Lung (tissue), 12 donors: ENCODE measurements around the gene MTAP. TPM values are rescaled to one million over a fixed set of nuclear protein-coding genes. Genes with fewer than 3 reads are reported as not detected.

Experiments used
- ATAC-seq: fragments of 200-7000 bp; cut with Tn5 transposase; one replicate; pipeline ENCODE4 v1.9.1; 2020; ENCODE audit warnings: moderate number of reproducible peaks; ENCODE audit not compliant: insufficient read depth, low FRiP score
- DNase-seq, 3 donors: peaks; one replicate each; pipeline ENCODE4 v3.0.0-alpha.2; 2013 to 2017
- H3K27ac ChIP-seq, 2 donors: one replicate each; pipeline ENCODE4 v1.5.1; 2013; ENCODE audit warnings: mild to moderate bottlenecking in 2 of 2, moderate library complexity in 2 of 2, control low read depth in 1 of 2, inconsistent platforms in 1 of 2, low read depth in 1 of 2, low read length in 1 of 2
- H3K27me3 ChIP-seq, 3 donors: one replicate each; pipeline ENCODE4 v1.5.1; 2013; ENCODE audit warnings: low read length in 2 of 3; ENCODE audit not compliant: control insufficient read depth in 3 of 3, insufficient read depth in 3 of 3
- H3K36me3 ChIP-seq, 4 donors: one replicate each; pipeline ENCODE4 v1.5.1; 2013; ENCODE audit warnings: low read length in 4 of 4, mild to moderate bottlenecking in 1 of 4, moderate library complexity in 1 of 4; ENCODE audit not compliant: control insufficient read depth in 4 of 4, insufficient read depth in 4 of 4
- H3K4me1 ChIP-seq, 5 donors: one replicate each; pipeline ENCODE4 v1.5.1; 2013; ENCODE audit warnings: low read length in 5 of 5, mild to moderate bottlenecking in 2 of 5, moderate library complexity in 1 of 5; ENCODE audit not compliant: control insufficient read depth in 5 of 5, insufficient read depth in 5 of 5
- H3K4me3 ChIP-seq: one replicate; pipeline ENCODE4 v1.5.1; 2013; ENCODE audit warnings: mild to moderate bottlenecking, control low read depth, moderate library complexity
- H3K9ac ChIP-seq, 2 donors: one replicate each; pipeline ENCODE4 v1.5.1; 2013; ENCODE audit warnings: low read length in 2 of 2, control low read depth in 1 of 2; ENCODE audit not compliant: insufficient read depth in 1 of 2
- H3K9me3 ChIP-seq, 4 donors: one replicate each; pipeline ENCODE4 v1.5.1; 2013; ENCODE audit warnings: low read length in 3 of 4, mild to moderate bottlenecking in 1 of 4, moderate library complexity in 1 of 4; ENCODE audit not compliant: control insufficient read depth in 4 of 4, insufficient read depth in 3 of 4
- WGBS, 2 donors: extraction: QIAGEN DNeasy Blood & Tissue Kit; methylation state at CpG; one replicate each; pipeline ENCODE4 v1.1.7; 2013; 5-methylcytosine and 5-hydroxymethylcytosine counted together
- polyA plus RNA-seq, 2 donors: library from polyadenylated mRNA; stranded (reverse); fragments of 200-250 nt; gene quantifications; one replicate each; pipeline ENCODE4 v1.2.1, GENCODE V29; 2013
- total RNA-seq, 2 donors: library from RNA; depleted of rRNA in 1 of 2; stranded (reverse); fragments of >200 nt in 1 of 2; gene quantifications; one replicate each; pipeline ENCODE4 v1.2.1, GENCODE V29; 2014 to 2021
- TF ChIP-seq, protein P1 (sequence below): IDR thresholded peaks from 2 replicates; pipeline ENCODE4 v1.5.1; 2012; ENCODE audit warnings: mild to moderate bottlenecking; ENCODE audit errors: control extremely low read depth, extremely low read depth
- donor health status: control.
- donor health status: control.
- donor health status: Bipolar disorder and iron deficiency.
- donor health status: healthy.
- donor health status: DM: yes; HTN: yes; CAD: no.

Gene MTAP
- total and polyA plus RNA-seq, 4 donors, result 10.0 to 31.5 (median 18.8) TPM

DNA sequence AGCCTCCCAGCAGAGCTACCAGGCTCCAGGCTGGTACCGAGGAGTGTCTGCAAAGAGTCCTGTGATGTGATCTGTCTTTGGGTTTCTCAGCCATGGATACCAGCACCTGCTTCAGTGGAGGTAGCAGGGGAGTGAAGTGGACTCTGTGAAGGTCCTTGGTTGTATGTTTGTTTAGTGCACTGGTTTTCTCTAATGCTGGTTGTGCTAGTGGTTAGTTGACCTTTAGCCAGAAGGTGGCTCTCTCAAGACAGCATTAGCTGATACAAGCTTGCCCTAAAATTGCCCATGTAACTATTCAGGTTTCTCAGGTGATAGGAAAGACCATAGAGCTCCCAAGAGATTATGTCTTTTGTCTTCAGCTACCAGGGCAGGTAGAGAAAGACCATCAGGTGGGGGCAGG is 87.2 kb downstream of the MTAP start:
- no peak overlapping the region for H3K4me3 ChIP-seq
- no peaks in the 10 kb centered on the region for H3K27me3 ChIP-seq
- 96 to 100% methylated on average over 1 of the region's 1 CpG for WGBS, 2 donors
- no peaks in the 10 kb centered on the region for H3K4me1 ChIP-seq
- TF ChIP-seq, protein P1, sequence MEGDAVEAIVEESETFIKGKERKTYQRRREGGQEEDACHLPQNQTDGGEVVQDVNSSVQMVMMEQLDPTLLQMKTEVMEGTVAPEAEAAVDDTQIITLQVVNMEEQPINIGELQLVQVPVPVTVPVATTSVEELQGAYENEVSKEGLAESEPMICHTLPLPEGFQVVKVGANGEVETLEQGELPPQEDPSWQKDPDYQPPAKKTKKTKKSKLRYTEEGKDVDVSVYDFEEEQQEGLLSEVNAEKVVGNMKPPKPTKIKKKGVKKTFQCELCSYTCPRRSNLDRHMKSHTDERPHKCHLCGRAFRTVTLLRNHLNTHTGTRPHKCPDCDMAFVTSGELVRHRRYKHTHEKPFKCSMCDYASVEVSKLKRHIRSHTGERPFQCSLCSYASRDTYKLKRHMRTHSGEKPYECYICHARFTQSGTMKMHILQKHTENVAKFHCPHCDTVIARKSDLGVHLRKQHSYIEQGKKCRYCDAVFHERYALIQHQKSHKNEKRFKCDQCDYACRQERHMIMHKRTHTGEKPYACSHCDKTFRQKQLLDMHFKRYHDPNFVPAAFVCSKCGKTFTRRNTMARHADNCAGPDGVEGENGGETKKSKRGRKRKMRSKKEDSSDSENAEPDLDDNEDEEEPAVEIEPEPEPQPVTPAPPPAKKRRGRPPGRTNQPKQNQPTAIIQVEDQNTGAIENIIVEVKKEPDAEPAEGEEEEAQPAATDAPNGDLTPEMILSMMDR, result no peak
- H3K27ac ChIP-seq, result no peak overlapping the region
- peaks cover 4 to 18% (median 6%) of the 10 kb centered on the region in 4 donors for H3K36me3 ChIP-seq
- ATAC-seq, result no peak
- H3K9ac ChIP-seq, result no peak overlapping the region
- no peak for DNase-seq
- peaks cover 0 to 19% (median 4%) of the 10 kb centered on the region in 4 donors for H3K9me3 ChIP-seq

DNA sequence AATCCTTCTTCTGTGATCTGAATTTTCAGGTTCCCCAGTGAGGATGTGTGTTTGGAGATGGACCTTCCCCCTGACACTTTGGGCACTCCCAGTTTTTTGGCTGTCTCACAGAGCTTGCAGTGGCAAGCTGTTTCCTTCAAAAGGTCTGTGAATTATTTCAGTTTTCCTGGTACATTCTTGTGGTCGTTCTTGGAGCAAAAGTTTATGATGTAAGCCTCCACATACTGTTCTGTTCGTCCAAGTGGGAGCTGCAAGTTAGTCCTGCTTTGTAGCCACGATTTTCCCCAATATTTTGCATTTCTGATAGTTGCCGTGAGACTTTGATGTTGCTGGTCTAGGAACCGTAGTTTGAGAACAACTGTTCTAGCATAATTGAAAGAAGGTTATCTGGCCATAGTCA is 88.3 kb downstream of the MTAP start:
- DNase-seq, result no peak
- Histone ChIP-seq H3K4me1 (no peaks in the 10 kb centered on the region), H3K9me3 (peaks cover 0 to 18% (median 4%) of the 10 kb centered on the region in 4 donors), H3K27ac (no peak overlapping the region), H3K27me3 (no peaks in the 10 kb centered on the region), H3K4me3 (no peak overlapping the region), H3K36me3 (peaks cover 4 to 18% (median 6%) of the 10 kb centered on the region in 4 donors), H3K9ac (no peak overlapping the region)
- TF ChIP-seq, protein P1, result no peak
- WGBS, 2 donors, result 94 to 97% methylated on average over 5 of the region's 5 CpGs
- ATAC-seq, result no peak

DNA sequence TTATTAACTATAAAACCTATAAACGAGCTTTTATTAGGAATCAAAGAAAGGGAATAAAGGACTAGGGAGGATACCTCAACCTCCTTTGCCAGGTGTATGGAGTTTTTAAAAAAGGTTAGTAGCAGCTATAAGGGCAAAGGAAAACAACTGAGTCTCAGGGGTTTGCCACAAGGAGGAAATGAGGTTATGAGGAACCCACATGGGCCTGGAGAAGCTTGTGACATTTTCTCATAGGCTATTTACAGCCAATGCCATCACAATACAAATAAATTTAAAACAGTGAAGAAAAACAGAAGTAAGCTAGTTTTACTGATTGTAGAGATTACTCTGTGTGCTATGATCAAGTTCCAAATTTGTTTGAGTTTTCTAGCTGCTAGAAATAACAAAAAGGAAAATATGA is 99.1 kb downstream of the MTAP start:
- ATAC-seq, result no peak
- no peaks in the 10 kb centered on the region for H3K27me3 ChIP-seq
- no peak for DNase-seq
- no peak overlapping the region for H3K27ac ChIP-seq
- no peaks in the 10 kb centered on the region for H3K4me1 ChIP-seq
- H3K9me3 ChIP-seq, result peaks cover 0 to 12% (median 6%) of the 10 kb centered on the region in 4 donors
- WGBS, 2 donors, result 92 to 97% methylated on average over 1 of the region's 1 CpG
- H3K9ac ChIP-seq, result no peak overlapping the region
- H3K4me3 ChIP-seq, result no peak overlapping the region
- TF ChIP-seq, protein P1, result no peak
- no peaks in the 10 kb centered on the region for H3K36me3 ChIP-seq

- H3K27me3 ChIP-seq, result no peaks in the 10 kb centered on the region
- peaks cover 0 to 13% (median 9%) of the 10 kb centered on the region in 4 donors for H3K9me3 ChIP-seq
- no peak overlapping the region for H3K27ac ChIP-seq
- TF ChIP-seq, protein P1, result no peak
- ATAC-seq (no peak), DNase-seq (no peak)
- WGBS, 2 donors, result 50 to 54% methylated on average over 1 of the region's 1 CpG
- H3K36me3 ChIP-seq, result no peaks in the 10 kb centered on the region
- H3K4me3 ChIP-seq, result no peak overlapping the region
- no peaks in the 10 kb centered on the region for H3K4me1 ChIP-seq
- H3K9ac ChIP-seq, result no peak overlapping the region
Observed at GRCh38 chr9:21902136-21902535, 99.7 kb downstream of the MTAP start.
